ENCODE results near the gene GAK.

Gene GAK

DNA sequence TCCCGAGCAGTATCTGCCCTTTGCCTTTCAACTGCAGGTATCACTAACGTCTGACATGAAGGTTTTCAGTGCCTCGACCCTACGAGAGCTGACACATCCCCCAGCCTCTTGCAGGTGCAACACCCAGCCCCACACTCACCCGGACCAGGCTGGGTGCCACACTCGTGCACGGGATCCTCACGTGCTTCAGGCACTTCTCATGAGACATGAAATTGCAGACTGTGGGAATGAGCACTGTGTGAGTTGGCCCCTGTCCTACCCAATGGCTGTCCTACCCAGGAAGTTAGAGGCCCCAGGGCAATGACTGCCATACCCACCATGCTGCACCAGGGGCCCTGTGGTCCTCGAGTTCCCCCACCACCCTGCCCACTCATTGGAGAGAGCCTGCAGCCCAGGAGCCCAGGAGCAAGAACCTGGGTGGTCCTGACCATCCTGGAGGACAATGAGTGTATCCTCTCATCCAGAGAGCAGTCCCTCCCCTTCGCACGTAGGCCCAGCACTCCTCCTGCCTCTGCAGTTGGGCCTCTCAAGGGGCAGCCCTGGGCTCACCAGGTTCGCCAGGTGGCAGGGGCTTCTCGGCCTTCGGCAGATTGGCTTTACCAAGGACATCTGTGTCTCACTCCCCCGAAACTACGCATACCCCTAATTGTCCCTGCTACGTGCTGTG, 38.9 kb upstream of the GAK start:
- H3K36me3 ChIP-seq (ENCODE audit: insufficient read depth, low read length), result peaks cover 14% of the 10 kb centered on the region
- peaks cover 7% of the 10 kb centered on the region for H3K9me3 ChIP-seq (ENCODE audit: insufficient read depth, low read length, severe bottlenecking)
- TF ChIP-seq EZH2 (IDR thresholded peaks at IDR 0.05; ENCODE audit: borderline replicate concordance, low read depth, low read length, severe bottlenecking) (no peak), CTCF (IDR thresholded peaks at IDR 0.05; ENCODE audit: borderline replicate concordance, extremely low read depth, low read length, poor library complexity, severe bottlenecking) (no peak)
- H3K79me2 ChIP-seq (ENCODE audit: insufficient read depth, low read length), result peaks cover 22% of the 10 kb centered on the region
- peaks cover 34% of the 10 kb centered on the region for H4K20me1 ChIP-seq (ENCODE audit: insufficient read depth, low read length)
- no peak for DNase-seq
- peak overlapping the region; percentile 77; the same call in 1 of the 2 replicates for H3K4me2 ChIP-seq (ENCODE audit: insufficient read depth, low read length)
- H3K27ac ChIP-seq (ENCODE audit: low read length), result no peak overlapping the region
- no peaks in the 10 kb centered on the region for H3K27me3 ChIP-seq (ENCODE audit: insufficient read depth, low read length, poor library complexity)
- ATAC-seq (ENCODE audit: insufficient read depth, low read depth), result no peak
- peaks cover 19% of the 10 kb centered on the region for H3K4me1 ChIP-seq (ENCODE audit: insufficient read depth, low read length)
- 0 out of 4 replicates have a peak overlapping the region, but pooled peaks of 1 of the 2 experiments have one; percentile 88 for H3K4me3 ChIP-seq (ENCODE audit: low read depth in 1 of 2, low read length in 2 of 2)
- H3K9ac ChIP-seq (ENCODE audit: low read depth, low read length), result no peak overlapping the region; the same call in 1 of the 2 replicates
- H2AFZ ChIP-seq (ENCODE audit: low read depth, low read length), result no peak overlapping the region

DNA sequence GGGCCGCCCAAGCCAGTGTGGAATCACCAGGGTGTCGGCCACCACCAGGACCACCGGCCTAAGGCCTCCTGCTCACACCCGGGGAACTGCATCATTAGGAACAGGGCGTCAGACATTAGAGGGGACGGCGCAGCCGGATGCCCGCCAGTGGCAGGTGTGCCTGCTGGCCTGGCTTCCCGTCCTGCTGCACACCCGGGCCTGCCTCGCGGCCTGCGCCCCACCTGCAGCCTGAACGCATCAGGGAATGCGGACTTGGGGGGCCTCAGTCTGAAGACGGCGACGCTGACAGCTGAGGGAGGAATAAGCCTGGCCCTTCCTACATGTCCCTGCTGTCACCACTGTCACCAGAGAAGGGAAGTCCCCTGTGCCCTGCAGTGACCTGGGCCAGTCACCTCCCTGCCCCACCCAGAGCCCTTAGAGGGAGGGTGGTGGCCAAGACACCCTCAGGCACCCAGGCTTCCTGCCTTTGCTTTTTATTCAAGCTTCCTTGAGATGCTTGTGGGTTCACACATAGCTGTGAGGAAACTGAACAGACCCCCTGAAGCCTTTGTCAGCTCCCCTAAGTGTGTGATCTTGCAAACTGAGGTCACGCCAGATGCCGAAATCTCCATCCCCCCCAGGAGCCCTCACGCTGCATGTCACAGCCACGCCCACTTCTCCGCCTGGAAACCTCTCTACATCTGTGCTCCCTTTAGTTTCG, 38.1 kb upstream of the GAK start:
- Histone ChIP-seq H3K27me3 (ENCODE audit: insufficient read depth, low read length, poor library complexity) (no peaks in the 10 kb centered on the region), H3K4me2 (ENCODE audit: insufficient read depth, low read length) (no peak overlapping the region), H2AFZ (ENCODE audit: low read depth, low read length) (no peak overlapping the region)

DNA sequence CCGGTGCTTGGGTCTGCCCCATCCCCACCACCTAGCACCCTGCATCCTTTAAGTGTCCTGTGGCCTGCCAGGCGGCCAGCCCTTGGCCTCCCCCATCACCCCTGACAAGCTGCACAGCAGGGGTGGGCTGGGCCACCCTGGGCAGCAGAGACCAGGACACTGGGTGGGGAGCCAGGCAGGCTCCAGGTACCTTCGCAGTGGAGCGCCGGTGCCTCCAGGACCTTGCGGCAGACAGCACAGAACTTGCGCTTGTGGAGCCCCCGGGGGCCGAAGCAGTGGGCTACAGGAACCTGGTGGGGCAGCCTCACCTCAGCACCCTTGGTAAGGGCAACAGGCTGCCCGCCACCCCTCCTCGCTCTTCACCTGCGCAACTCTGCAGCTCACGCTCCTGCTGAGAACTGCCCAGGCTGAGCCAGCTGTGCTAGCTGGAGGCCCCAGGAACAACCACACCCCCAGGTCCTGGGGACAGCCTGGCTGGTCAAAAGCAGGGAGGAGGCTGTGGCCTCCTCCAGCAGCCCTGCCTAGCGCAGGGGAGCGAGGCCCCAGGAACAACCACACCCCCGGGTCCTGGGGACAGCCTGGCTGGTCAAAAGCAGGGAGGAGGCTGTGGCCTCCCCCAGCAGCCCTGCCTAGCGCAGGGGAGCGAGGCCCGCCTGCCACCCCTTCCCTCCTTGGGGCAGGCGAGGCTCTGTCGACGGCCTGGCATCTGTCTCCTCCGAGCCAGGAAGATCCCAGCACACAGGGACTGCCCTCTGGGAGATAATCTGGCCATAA, 36.7 kb upstream of the GAK start:
- Histone ChIP-seq H4K20me1 (ENCODE audit: insufficient read depth, low read length) (peaks cover 34% of the 10 kb centered on the region), H3K9ac (ENCODE audit: low read depth, low read length) (no peak overlapping the region), H3K27me3 (ENCODE audit: insufficient read depth, low read length, poor library complexity) (no peaks in the 10 kb centered on the region), H3K9me3 (ENCODE audit: insufficient read depth, low read length, severe bottlenecking) (peaks cover 1% of the 10 kb centered on the region), H3K79me2 (ENCODE audit: insufficient read depth, low read length) (peaks cover 22% of the 10 kb centered on the region), H3K4me3 (ENCODE audit: low read depth in 1 of 2, low read length in 2 of 2) (no peak overlapping the region), H3K27ac (ENCODE audit: low read length) (no peak overlapping the region), H2AFZ (ENCODE audit: low read depth, low read length) (no peak overlapping the region), H3K4me2 (ENCODE audit: insufficient read depth, low read length) (no peak overlapping the region), H3K36me3 (ENCODE audit: insufficient read depth, low read length) (peaks cover 35% of the 10 kb centered on the region), H3K4me1 (ENCODE audit: insufficient read depth, low read length) (peaks cover 19% of the 10 kb centered on the region)
- DNase-seq (no peak), ATAC-seq (ENCODE audit: insufficient read depth, low read depth) (no peak)
- TF ChIP-seq EZH2 (IDR thresholded peaks at IDR 0.05; ENCODE audit: borderline replicate concordance, low read depth, low read length, severe bottlenecking), result no peak
- TF ChIP-seq CTCF (IDR thresholded peaks at IDR 0.05; ENCODE audit: borderline replicate concordance, extremely low read depth, low read length, poor library complexity, severe bottlenecking), result no peak

More for the DNA sequence above, 38.1 kb upstream of the GAK start:
- peaks cover 19% of the 10 kb centered on the region for H3K4me1 ChIP-seq (ENCODE audit: insufficient read depth, low read length)
- DNase-seq (no peak), ATAC-seq (ENCODE audit: insufficient read depth, low read depth) (no peak)
- peaks cover 34% of the 10 kb centered on the region for H4K20me1 ChIP-seq (ENCODE audit: insufficient read depth, low read length)
- no peak overlapping the region for H3K27ac ChIP-seq (ENCODE audit: low read length)
- no peak for TF ChIP-seq EZH2 (IDR thresholded peaks at IDR 0.05; ENCODE audit: borderline replicate concordance, low read depth, low read length, severe bottlenecking)
- no peak for TF ChIP-seq CTCF (IDR thresholded peaks at IDR 0.05; ENCODE audit: borderline replicate concordance, extremely low read depth, low read length, poor library complexity, severe bottlenecking)
- no peak overlapping the region for H3K9ac ChIP-seq (ENCODE audit: low read depth, low read length)
- H3K36me3 ChIP-seq (ENCODE audit: insufficient read depth, low read length), result peaks cover 22% of the 10 kb centered on the region
- no peak overlapping the region for H3K4me3 ChIP-seq (ENCODE audit: low read depth in 1 of 2, low read length in 2 of 2)
- H3K79me2 ChIP-seq (ENCODE audit: insufficient read depth, low read length), result peaks cover 22% of the 10 kb centered on the region
- H3K9me3 ChIP-seq (ENCODE audit: insufficient read depth, low read length, severe bottlenecking), result peaks cover 7% of the 10 kb centered on the region
